Measurements from ENCODE around the gene ABCC8.
A peak's percentile ranks its signal among the peaks of the same experiment; 100 is the strongest.

Gene ABCC8

GRCh38 chr11:17463546-17464174 is 13.0 kb downstream of the ABCC8 start:
- Histone ChIP-seq H3K36me3 (ENCODE audit: control insufficient read depth in 4 of 4, insufficient read depth in 4 of 4, low read length in 3 of 4) (no peaks in the 10 kb centered on the region), H3K4me1 (ENCODE audit: control extremely low read depth in 1 of 4, control insufficient read depth in 4 of 4, insufficient read depth in 4 of 4, low read length in 3 of 4) (no peaks in the 10 kb centered on the region), H3K27ac (ENCODE audit: insufficient read depth in 1 of 2, low read depth in 1 of 2, low read length in 2 of 2, poor library complexity in 1 of 2, severe bottlenecking in 2 of 2) (no peak overlapping the region), H3K4me3 (ENCODE audit: control insufficient read depth in 1 of 7, extremely low read depth in 1 of 7, insufficient read depth in 4 of 7, low read depth in 2 of 7, low read length in 6 of 7) (no peak overlapping the region), H3K27me3 (replicated peaks in 2 of 5; ENCODE audit: control insufficient read depth in 4 of 5, insufficient read depth in 5 of 5, low read length in 4 of 5) (peaks cover 0 to 3% (median 0%) of the 10 kb centered on the region in 5 experiments), H3K9me3 (ENCODE audit: control extremely low read depth in 1 of 5, control insufficient read depth in 4 of 5, insufficient read depth in 2 of 5, low read depth in 1 of 5, low read length in 4 of 5) (no peaks in the 10 kb centered on the region)
- CTCF ChIA-PET = interaction anchor here (0.8 to 1.9 kb wide), 3 partner anchors 11 to 79 kb away, joined by 3 to 7 read pairs (median 4); no protein-coding TSS in a partner anchor
- POLR2A ChIA-PET = interaction anchor here (0.5 kb wide), 1 partner anchor 532 kb away, joined by 3 read pairs; no protein-coding TSS in a partner anchor
- no peak for DNase-seq
- 80% methylated on average over 5 of the region's 11 CpGs for WGBS (ENCODE audit: insufficient coverage)

GRCh38 chr11:17462940-17463339 is 13.7 kb downstream of the ABCC8 start:
- H3K4me3 ChIP-seq (ENCODE audit: control insufficient read depth in 1 of 7, extremely low read depth in 1 of 7, insufficient read depth in 4 of 7, low read depth in 2 of 7, low read length in 6 of 7) = no peak overlapping the region
- DNase-seq = no peak
- CTCF ChIA-PET = no interaction called here
- POLR2A ChIA-PET = no interaction called here
- peaks cover 0 to 6% (median 1%) of the 10 kb centered on the region in 4 experiments for H3K4me1 ChIP-seq (ENCODE audit: control extremely low read depth in 1 of 4, control insufficient read depth in 4 of 4, insufficient read depth in 4 of 4, low read length in 3 of 4)
- WGBS (ENCODE audit: insufficient coverage) = 100% methylated on average over 5 of the region's 13 CpGs
- H3K27me3 ChIP-seq (replicated peaks in 2 of 5; ENCODE audit: control insufficient read depth in 4 of 5, insufficient read depth in 5 of 5, low read length in 4 of 5) = peaks cover 0 to 3% (median 0%) of the 10 kb centered on the region in 5 experiments
- no peaks in the 10 kb centered on the region for H3K9me3 ChIP-seq (ENCODE audit: control extremely low read depth in 1 of 5, control insufficient read depth in 4 of 5, insufficient read depth in 2 of 5, low read depth in 1 of 5, low read length in 4 of 5)
- H3K36me3 ChIP-seq (ENCODE audit: control insufficient read depth in 4 of 4, insufficient read depth in 4 of 4, low read length in 3 of 4) = no peaks in the 10 kb centered on the region
- no peak overlapping the region for H3K27ac ChIP-seq (ENCODE audit: insufficient read depth in 1 of 2, low read depth in 1 of 2, low read length in 2 of 2, poor library complexity in 1 of 2, severe bottlenecking in 2 of 2)

GRCh38 chr11:17460406-17460805 is 16.2 kb downstream of the ABCC8 start:
- POLR2A ChIA-PET = no interaction called here
- Histone ChIP-seq H3K4me1 (ENCODE audit: control extremely low read depth in 1 of 4, control insufficient read depth in 4 of 4, insufficient read depth in 4 of 4, low read length in 3 of 4) (peaks cover 0 to 18% (median 9%) of the 10 kb centered on the region in 4 experiments), H3K36me3 (ENCODE audit: control insufficient read depth in 4 of 4, insufficient read depth in 4 of 4, low read length in 3 of 4) (no peaks in the 10 kb centered on the region), H3K27ac (ENCODE audit: insufficient read depth in 1 of 2, low read depth in 1 of 2, low read length in 2 of 2, poor library complexity in 1 of 2, severe bottlenecking in 2 of 2) (no peak overlapping the region), H3K9me3 (ENCODE audit: control extremely low read depth in 1 of 5, control insufficient read depth in 4 of 5, insufficient read depth in 2 of 5, low read depth in 1 of 5, low read length in 4 of 5) (no peaks in the 10 kb centered on the region), H3K27me3 (replicated peaks in 2 of 5; ENCODE audit: control insufficient read depth in 4 of 5, insufficient read depth in 5 of 5, low read length in 4 of 5) (peaks cover 0 to 7% (median 0%) of the 10 kb centered on the region in 5 experiments), H3K4me3 (ENCODE audit: control insufficient read depth in 1 of 7, extremely low read depth in 1 of 7, insufficient read depth in 4 of 7, low read depth in 2 of 7, low read length in 6 of 7) (no peak overlapping the region)
- DNase-seq = no peak
- WGBS (ENCODE audit: insufficient coverage) = 98% methylated on average over 12 of the region's 12 CpGs
- CTCF ChIA-PET = interaction anchor here (1.7 kb wide), 1 partner anchor 8 kb away, joined by 4 read pairs; no protein-coding TSS in a partner anchor

GRCh38 chr11:17459236-17459896 is 17.3 kb downstream of the ABCC8 start:
- DNase-seq = no peak
- no peaks in the 10 kb centered on the region for H3K9me3 ChIP-seq (ENCODE audit: control extremely low read depth in 1 of 5, control insufficient read depth in 4 of 5, insufficient read depth in 2 of 5, low read depth in 1 of 5, low read length in 4 of 5)
- CTCF ChIA-PET = interaction anchor here (0.7 to 1.8 kb wide), 3 partner anchors 9 to 24 kb away, joined by 3 to 5 read pairs (median 4); no protein-coding TSS in a partner anchor

GRCh38 chr11:17458268-17458667 is 18.4 kb downstream of the ABCC8 start:
- H3K27me3 ChIP-seq (replicated peaks in 2 of 5; ENCODE audit: control insufficient read depth in 4 of 5, insufficient read depth in 5 of 5, low read length in 4 of 5) = peaks cover 0 to 4% (median 0%) of the 10 kb centered on the region in 5 experiments
- ChIA-PET CTCF (interaction anchor here (0.8 to 1.8 kb wide), 3 partner anchors 13 to 72 kb away, joined by 3 to 5 read pairs (median 3); no protein-coding TSS in a partner anchor), POLR2A (no interaction called here)
- DNase-seq = no peak
- H3K36me3 ChIP-seq (ENCODE audit: control insufficient read depth in 4 of 4, insufficient read depth in 4 of 4, low read length in 3 of 4) = no peaks in the 10 kb centered on the region
- 67% methylated on average over 3 of the region's 8 CpGs for WGBS (ENCODE audit: insufficient coverage)
- peaks cover 0 to 18% (median 9%) of the 10 kb centered on the region in 4 experiments for H3K4me1 ChIP-seq (ENCODE audit: control extremely low read depth in 1 of 4, control insufficient read depth in 4 of 4, insufficient read depth in 4 of 4, low read length in 3 of 4)
- no peak overlapping the region for H3K27ac ChIP-seq (ENCODE audit: insufficient read depth in 1 of 2, low read depth in 1 of 2, low read length in 2 of 2, poor library complexity in 1 of 2, severe bottlenecking in 2 of 2)
- H3K4me3 ChIP-seq (ENCODE audit: control insufficient read depth in 1 of 7, extremely low read depth in 1 of 7, insufficient read depth in 4 of 7, low read depth in 2 of 7, low read length in 6 of 7) = no peak overlapping the region
- no peaks in the 10 kb centered on the region for H3K9me3 ChIP-seq (ENCODE audit: control extremely low read depth in 1 of 5, control insufficient read depth in 4 of 5, insufficient read depth in 2 of 5, low read depth in 1 of 5, low read length in 4 of 5)

More at GRCh38 chr11:17459236-17459896, 17.3 kb downstream of the ABCC8 start:
- Histone ChIP-seq H3K27me3 (replicated peaks in 2 of 5; ENCODE audit: control insufficient read depth in 4 of 5, insufficient read depth in 5 of 5, low read length in 4 of 5) (peaks cover 0 to 4% (median 0%) of the 10 kb centered on the region in 5 experiments), H3K27ac (ENCODE audit: insufficient read depth in 1 of 2, low read depth in 1 of 2, low read length in 2 of 2, poor library complexity in 1 of 2, severe bottlenecking in 2 of 2) (no peak overlapping the region), H3K36me3 (ENCODE audit: control insufficient read depth in 4 of 4, insufficient read depth in 4 of 4, low read length in 3 of 4) (no peaks in the 10 kb centered on the region), H3K4me1 (ENCODE audit: control extremely low read depth in 1 of 4, control insufficient read depth in 4 of 4, insufficient read depth in 4 of 4, low read length in 3 of 4) (peaks cover 0 to 18% (median 9%) of the 10 kb centered on the region in 4 experiments), H3K4me3 (ENCODE audit: control insufficient read depth in 1 of 7, extremely low read depth in 1 of 7, insufficient read depth in 4 of 7, low read depth in 2 of 7, low read length in 6 of 7) (no peak overlapping the region)
- POLR2A ChIA-PET = no interaction called here
- 92% methylated on average over 6 of the region's 9 CpGs for WGBS (ENCODE audit: insufficient coverage)

- POLR2A ChIA-PET = no interaction called here
- CTCF ChIA-PET = interaction anchor here (0.8 to 1.8 kb wide), 5 partner anchors 13 to 74 kb away, joined by 3 to 5 read pairs (median 3); no protein-coding TSS in a partner anchor
- H3K9me3 ChIP-seq (ENCODE audit: control extremely low read depth in 1 of 5, control insufficient read depth in 4 of 5, insufficient read depth in 2 of 5, low read depth in 1 of 5, low read length in 4 of 5) = no peaks in the 10 kb centered on the region
- H3K36me3 ChIP-seq (ENCODE audit: control insufficient read depth in 4 of 4, insufficient read depth in 4 of 4, low read length in 3 of 4) = no peaks in the 10 kb centered on the region
- H3K4me1 ChIP-seq (ENCODE audit: control extremely low read depth in 1 of 4, control insufficient read depth in 4 of 4, insufficient read depth in 4 of 4, low read length in 3 of 4) = peaks cover 0 to 18% (median 9%) of the 10 kb centered on the region in 4 experiments
- peaks cover 0 to 4% (median 0%) of the 10 kb centered on the region in 5 experiments for H3K27me3 ChIP-seq (replicated peaks in 2 of 5; ENCODE audit: control insufficient read depth in 4 of 5, insufficient read depth in 5 of 5, low read length in 4 of 5)
- peak overlapping the region in 1 of 7 experiments; percentile 23 for H3K4me3 ChIP-seq (ENCODE audit: control insufficient read depth in 1 of 7, extremely low read depth in 1 of 7, insufficient read depth in 4 of 7, low read depth in 2 of 7, low read length in 6 of 7)
- WGBS (ENCODE audit: insufficient coverage) = 31% methylated on average over 5 of the region's 8 CpGs
- peak in 2 of 3 donors; percentile 52 to 58 for DNase-seq
- no peak overlapping the region for H3K27ac ChIP-seq (ENCODE audit: insufficient read depth in 1 of 2, low read depth in 1 of 2, low read length in 2 of 2, poor library complexity in 1 of 2, severe bottlenecking in 2 of 2)
Measured at GRCh38 chr11:17457396-17458173, 19.1 kb downstream of the ABCC8 start.
